SK-N-SH (cell line): ENCODE measurements around the gene CRYBG2. TPM values are rescaled to one million over a fixed set of nuclear protein-coding genes. Genes with fewer than 3 reads are reported as not detected.

Experiments used
- GATA2 ChIP-seq: sonication (generic); formaldehyde crosslinking; IDR thresholded peaks from 2 replicates; pipeline ENCODE4 v1.5.0; 2020; ENCODE audit warnings: mild to moderate bottlenecking, missing genetic modification reagents
- USF2 ChIP-seq: fragments of 150-350 bp; IDR thresholded peaks from 2 replicates; pipeline ENCODE4 v1.6.1; 2017; ENCODE audit warnings: antibody characterized with exemption, low read length, low read depth, borderline replicate concordance
- polyA plus RNA-seq, 3 experiments: library from polyadenylated mRNA; depleted of rRNA; stranded (reverse); fragments of >200 nt; gene quantifications; 2 replicates each; pipeline ENCODE4 v1.2.3, GENCODE V29; 2012

Gene CRYBG2
- polyA plus RNA-seq, 1 of the 3 experiments (the other 2 are of a cell fraction), result 0.08 TPM

- TF ChIP-seq GATA2 (CRISPR knock-in tag) (no peak), USF2 (no peak)
Observed at GRCh38 chr1:26274801-26275425, 79.0 kb downstream of the CRYBG2 start (continued).

Other genes starting within 250 kb of the CRYBG2 start
- 1.2 and 1.3 TPM in 2 replicates for gene PDIK1L, start 242.3 kb downstream of the CRYBG2 start, polyA plus RNA-seq (2012; rRNA removed)
- gene FAM110D, start 195.1 kb downstream of the CRYBG2 start, polyA plus RNA-seq (2012; rRNA removed), result 0.50 and 0.64 TPM in 2 replicates
- gene C1orf232, start 185.2 kb downstream of the CRYBG2 start, polyA plus RNA-seq (2012; rRNA removed), result not detected in 2 replicates
- gene ZNF593, start 184.2 kb downstream of the CRYBG2 start, polyA plus RNA-seq (2012; rRNA removed), result 58.7 and 64.8 TPM in 2 replicates
- gene ZNF593OS, start 182.3 kb downstream of the CRYBG2 start, polyA plus RNA-seq (2012; rRNA removed), result not detected in 2 replicates
- gene CNKSR1, start 176.6 kb downstream of the CRYBG2 start, polyA plus RNA-seq (2012; rRNA removed), result 0.49 and 0.58 TPM in 2 replicates
- not detected in 2 replicates for gene CATSPER4, start 163.5 kb downstream of the CRYBG2 start, polyA plus RNA-seq (2012; rRNA removed)
- 12.1 and 16.6 TPM in 2 replicates for gene CEP85, start 119.9 kb downstream of the CRYBG2 start, polyA plus RNA-seq (2012; rRNA removed)
- gene SH3BGRL3, start 74.0 kb downstream of the CRYBG2 start, polyA plus RNA-seq (2012; rRNA removed), result 131 and 202 TPM in 2 replicates
- 30.6 and 35.3 TPM in 2 replicates for gene UBXN11, start 47.5 kb downstream of the CRYBG2 start, polyA plus RNA-seq (2012; rRNA removed)
- not detected in 2 replicates for gene CD52, start 36.2 kb downstream of the CRYBG2 start, polyA plus RNA-seq (2012; rRNA removed)
- not detected in 2 replicates for gene ZNF683, start 18.6 kb upstream of the CRYBG2 start, polyA plus RNA-seq (2012; rRNA removed)
- not detected in 2 replicates for gene LIN28A, start 56.7 kb upstream of the CRYBG2 start, polyA plus RNA-seq (2012; rRNA removed)
- 25.0 and 36.6 TPM in 2 replicates for gene DHDDS, start 78.2 kb upstream of the CRYBG2 start, polyA plus RNA-seq (2012; rRNA removed)
- gene HMGN2, start 118.3 kb upstream of the CRYBG2 start, polyA plus RNA-seq (2012; rRNA removed), result 343 and 644 TPM in 2 replicates
- 8.3 and 9.7 TPM in 2 replicates for gene RPS6KA1, start 175.6 kb upstream of the CRYBG2 start, polyA plus RNA-seq (2012; rRNA removed)